Bronchial epithelial cell (primary cell): ENCODE measurements around the gene UBE2Q2. TPM values are rescaled to one million over a fixed set of nuclear protein-coding genes. Genes with fewer than 3 reads are reported as not detected.

Experiments used
- DNase-seq: peaks from one replicate; pipeline ENCODE4 v3.0.0-alpha.2; 2010; ENCODE audit warnings: low read depth
- FAIRE-seq: peaks from 2 replicates; lab custom pipeline; 2011; peaks lifted over from hg19 to GRCh38; lab: Jason Lieb, UNC
- H3K27me3 ChIP-seq: 2 replicates; pipeline ENCODE4 v1.5.1; 2011; ENCODE audit warnings: low read length; ENCODE audit not compliant: control insufficient read depth, insufficient read depth
- H3K36me3 ChIP-seq: 2 replicates; pipeline ENCODE4 v1.5.1; 2011; ENCODE audit warnings: low read length; ENCODE audit not compliant: control insufficient read depth, insufficient read depth
- H3K4me3 ChIP-seq: 2 replicates; pipeline ENCODE4 v1.5.1; 2011; ENCODE audit warnings: mild to moderate bottlenecking, low read depth, low read length, control low read depth
- total RNA-seq: library from RNA; depleted of rRNA; stranded (reverse); fragments of >200 nt; gene quantifications from 2 replicates; pipeline ENCODE4 v1.2.1, GENCODE V29; 2014
- TF ChIP-seq, protein P1 (sequence below): IDR thresholded peaks from 2 replicates; pipeline ENCODE4 v1.5.1; 2011; ENCODE audit warnings: mild to moderate bottlenecking, moderate library complexity, low read length, control low read depth, inconsistent platforms; ENCODE audit not compliant: insufficient read depth, severe bottlenecking

The UBE2Q2 gene
- total RNA-seq, 1 donor from 2014 or later = 32.1 TPM

DNA sequence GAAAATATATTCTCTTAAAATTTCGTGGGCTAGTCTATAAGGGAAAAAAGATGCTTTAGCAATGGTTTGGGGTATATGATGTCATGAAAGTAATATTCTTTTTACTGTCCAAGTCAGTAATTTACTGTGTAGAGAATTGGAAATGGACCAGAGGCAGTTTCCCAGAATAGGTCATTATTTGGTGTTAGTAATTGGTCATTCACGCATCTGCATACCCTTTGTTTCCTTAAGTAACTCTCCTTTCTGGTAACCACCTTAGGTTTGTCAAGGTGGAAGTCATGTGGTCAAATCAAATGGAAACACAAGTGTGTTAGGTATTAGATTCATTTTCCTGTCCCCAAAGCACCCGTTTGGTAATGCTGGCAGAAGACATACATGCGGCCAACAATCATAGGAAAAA, 84.4 kb downstream of the UBE2Q2 start:
- TF ChIP-seq, protein P1, sequence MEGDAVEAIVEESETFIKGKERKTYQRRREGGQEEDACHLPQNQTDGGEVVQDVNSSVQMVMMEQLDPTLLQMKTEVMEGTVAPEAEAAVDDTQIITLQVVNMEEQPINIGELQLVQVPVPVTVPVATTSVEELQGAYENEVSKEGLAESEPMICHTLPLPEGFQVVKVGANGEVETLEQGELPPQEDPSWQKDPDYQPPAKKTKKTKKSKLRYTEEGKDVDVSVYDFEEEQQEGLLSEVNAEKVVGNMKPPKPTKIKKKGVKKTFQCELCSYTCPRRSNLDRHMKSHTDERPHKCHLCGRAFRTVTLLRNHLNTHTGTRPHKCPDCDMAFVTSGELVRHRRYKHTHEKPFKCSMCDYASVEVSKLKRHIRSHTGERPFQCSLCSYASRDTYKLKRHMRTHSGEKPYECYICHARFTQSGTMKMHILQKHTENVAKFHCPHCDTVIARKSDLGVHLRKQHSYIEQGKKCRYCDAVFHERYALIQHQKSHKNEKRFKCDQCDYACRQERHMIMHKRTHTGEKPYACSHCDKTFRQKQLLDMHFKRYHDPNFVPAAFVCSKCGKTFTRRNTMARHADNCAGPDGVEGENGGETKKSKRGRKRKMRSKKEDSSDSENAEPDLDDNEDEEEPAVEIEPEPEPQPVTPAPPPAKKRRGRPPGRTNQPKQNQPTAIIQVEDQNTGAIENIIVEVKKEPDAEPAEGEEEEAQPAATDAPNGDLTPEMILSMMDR = no peak
- H3K4me3 ChIP-seq = no peak overlapping the region
- FAIRE-seq = no peak
- no peaks in the 10 kb centered on the region for H3K27me3 ChIP-seq
- no peak for DNase-seq
- H3K36me3 ChIP-seq = peaks cover 11% of the 10 kb centered on the region

DNA sequence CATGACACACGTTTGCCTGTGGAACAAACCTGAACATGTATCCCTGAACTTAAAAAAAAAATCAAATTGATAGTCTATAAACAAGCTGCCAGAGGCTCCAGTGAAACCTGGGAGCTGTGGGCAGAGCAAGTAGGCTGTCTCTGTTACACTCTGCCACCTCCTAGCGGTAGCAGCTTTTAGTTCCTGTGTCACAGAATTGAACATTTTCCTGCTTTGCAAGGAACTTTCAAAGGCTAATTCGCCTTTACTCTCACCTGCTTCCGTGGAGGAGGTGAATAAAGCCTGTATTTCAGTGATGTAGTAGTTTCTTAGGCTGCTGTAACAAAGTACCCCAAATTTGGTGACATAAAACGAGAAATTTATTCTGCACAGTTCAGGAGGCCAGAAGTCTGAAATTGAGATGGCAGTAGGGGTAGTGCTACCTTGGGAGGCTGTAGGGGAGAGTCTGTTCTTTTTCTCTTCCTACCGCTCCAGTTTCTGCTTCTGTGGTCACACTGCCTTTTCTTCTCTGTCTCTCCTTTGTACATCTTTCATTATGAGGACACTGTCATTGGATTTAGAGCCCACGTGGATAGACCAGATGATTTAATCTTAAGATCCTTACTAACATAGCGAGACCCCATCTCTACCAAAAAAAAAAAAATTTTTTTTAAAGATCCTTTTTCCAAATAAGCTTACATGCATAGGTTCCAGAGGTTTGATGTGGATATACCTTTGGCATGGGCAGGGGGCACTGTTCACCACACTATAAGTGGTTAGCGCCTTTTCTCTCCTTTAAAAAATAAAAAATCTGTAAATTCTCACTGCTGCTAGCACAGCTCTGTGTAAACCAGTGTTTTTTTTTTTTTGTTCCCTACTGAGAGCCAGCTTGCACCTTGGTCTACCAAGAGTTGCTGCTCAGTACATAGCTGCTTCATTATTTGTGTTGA, 85.7 kb downstream of the UBE2Q2 start:
- peaks cover 17% of the 10 kb centered on the region for H3K36me3 ChIP-seq

DNA sequence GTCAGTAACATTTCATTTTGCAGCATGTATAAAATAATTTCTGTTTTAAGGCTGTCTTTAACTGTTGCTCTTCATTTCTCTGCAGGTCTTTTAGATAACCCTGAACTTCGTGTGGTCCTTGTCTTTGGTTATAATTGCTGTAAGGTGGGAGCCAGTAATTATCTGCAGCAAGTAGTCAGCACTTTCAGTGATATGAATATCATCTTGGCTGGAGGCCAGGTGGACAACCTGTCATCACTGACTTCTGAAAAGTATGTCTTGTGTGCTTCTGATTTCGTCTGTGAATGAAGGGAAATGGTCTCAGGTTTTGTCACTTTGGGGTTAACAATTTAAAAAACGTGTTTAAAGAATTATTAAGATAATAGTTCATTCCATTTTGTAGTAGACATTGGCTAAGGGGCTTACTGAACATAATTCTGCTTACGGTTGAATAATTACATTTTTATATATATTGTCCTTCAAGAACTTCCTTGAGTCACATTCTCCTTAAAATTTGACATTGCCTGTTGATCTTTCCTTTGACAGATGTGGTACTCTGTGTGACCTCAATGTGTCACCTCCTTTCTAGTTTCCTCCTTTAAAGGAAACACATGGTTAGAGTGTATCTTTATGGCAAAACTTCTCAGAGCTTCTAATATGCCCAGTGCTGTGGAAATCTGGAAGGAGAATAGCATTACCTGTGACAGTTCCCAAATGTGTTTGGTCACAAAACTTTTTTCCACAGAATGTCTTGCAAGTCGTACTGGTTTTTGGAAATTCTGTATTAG, 86.7 kb downstream of the UBE2Q2 start:
- H3K36me3 ChIP-seq = peaks cover 17% of the 10 kb centered on the region
- no peak for FAIRE-seq
- TF ChIP-seq, protein P1 = no peak
- H3K27me3 ChIP-seq = no peaks in the 10 kb centered on the region
- no peak overlapping the region for H3K4me3 ChIP-seq
- DNase-seq = no peak

More for the DNA sequence above, 85.7 kb downstream of the UBE2Q2 start:
- peak; percentile 34 for DNase-seq
- H3K27me3 ChIP-seq = no peaks in the 10 kb centered on the region
- FAIRE-seq = no peak
- TF ChIP-seq, protein P1 = peak; percentile 52
- H3K4me3 ChIP-seq = no peak overlapping the region

DNA sequence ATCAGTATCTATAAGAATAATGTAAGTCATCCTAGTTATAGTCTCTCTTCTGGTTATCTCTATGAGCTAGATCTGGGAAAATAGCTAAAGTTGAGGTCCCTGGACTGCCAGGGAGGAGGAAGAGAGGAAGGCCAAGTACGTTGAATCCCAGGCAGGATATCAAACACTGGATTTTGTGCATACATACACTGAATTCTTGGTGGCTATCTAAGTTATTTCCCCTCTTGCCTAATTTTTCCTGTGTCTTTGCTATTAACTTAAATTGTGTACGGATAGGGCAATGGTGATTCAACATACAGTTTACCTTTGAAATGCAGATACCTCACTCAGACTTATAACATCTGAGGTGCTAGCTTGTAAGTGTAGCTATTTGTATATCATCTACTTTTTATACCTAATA, 87.6 kb downstream of the UBE2Q2 start:
- Histone ChIP-seq H3K27me3 (no peaks in the 10 kb centered on the region), H3K36me3 (peaks cover 15% of the 10 kb centered on the region), H3K4me3 (no peak overlapping the region)
- DNase-seq (no peak), FAIRE-seq (no peak)
- TF ChIP-seq, protein P1 = no peak

DNA sequence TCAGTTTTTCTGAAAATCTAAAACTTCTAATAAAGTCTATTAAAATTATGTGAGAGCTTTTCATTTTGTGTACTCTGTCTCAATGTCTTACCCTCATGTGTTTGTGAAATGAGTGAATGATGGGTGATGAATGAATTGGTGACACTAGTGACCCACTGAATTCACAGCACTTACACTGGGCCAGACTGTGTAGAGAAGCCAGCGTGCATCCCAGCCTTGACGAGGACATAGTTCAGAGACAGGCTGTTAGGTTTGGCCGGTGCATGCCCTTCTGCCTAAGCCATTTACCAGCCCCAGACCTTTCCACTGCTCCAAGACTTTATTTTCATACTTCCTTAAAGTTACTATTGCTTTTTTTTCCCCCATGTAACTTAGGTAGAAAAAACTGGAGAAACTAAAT, 99.2 kb downstream of the UBE2Q2 start:
- TF ChIP-seq, protein P1 = no peak
- FAIRE-seq (no peak), DNase-seq (no peak)
- Histone ChIP-seq H3K36me3 (peaks cover 1% of the 10 kb centered on the region), H3K4me3 (no peak overlapping the region), H3K27me3 (no peaks in the 10 kb centered on the region)
